Raji (cell line): ENCODE measurements around the gene CCDC69.

Experiments
- POLR2A ChIP-seq: IDR thresholded peaks from 2 replicates; pipeline ENCODE4 v1.6.1; 2011; ENCODE audit warnings: low read depth, low read length, control low read depth; ENCODE audit not compliant: insufficient read depth

Gene CCDC69

DNA sequence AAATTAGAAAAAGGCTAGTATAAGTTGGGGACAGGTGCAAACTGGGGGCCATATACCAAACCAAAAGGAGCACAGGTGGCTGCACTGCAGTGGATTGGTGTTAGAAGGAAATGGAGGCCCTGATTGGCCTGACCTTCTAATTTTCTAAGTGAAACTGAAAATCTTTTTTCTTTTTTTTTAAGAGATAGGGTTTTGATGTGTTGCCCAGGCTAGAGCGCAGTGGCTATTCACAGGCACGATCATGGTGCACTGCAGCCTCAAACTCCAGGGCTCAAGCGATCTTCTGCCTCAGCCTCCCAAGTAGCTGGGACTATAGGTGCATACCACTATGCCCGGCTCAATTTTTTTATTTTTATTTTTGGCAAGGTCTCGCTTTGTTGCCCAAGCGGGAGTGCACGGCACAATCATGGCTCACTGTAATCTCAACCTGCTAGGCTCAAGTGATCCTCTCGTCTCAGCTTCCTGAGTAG, 9.8 kb upstream of the CCDC69 start:
- no peak for TF ChIP-seq POLR2A

DNA sequence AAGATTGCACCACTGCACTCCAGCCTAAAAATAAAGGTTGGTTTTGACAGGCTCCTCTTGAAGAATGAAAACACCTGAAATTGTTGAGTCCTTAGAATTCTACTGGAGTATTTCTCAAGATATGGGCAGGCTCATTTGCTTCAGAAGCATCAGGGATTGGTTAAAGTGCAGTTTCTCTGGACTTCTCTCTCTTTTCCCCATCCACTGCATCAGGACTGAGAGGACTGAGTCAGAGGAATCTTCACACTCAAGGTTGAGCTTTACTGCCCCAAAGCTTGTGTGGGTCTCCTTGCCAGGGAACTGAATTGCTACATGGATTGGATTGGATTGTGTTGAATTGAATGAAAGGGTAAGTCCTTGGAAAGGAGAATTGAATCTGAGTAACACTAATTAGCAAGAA, 7.5 kb upstream of the CCDC69 start:
- TF ChIP-seq POLR2A: no peak

DNA sequence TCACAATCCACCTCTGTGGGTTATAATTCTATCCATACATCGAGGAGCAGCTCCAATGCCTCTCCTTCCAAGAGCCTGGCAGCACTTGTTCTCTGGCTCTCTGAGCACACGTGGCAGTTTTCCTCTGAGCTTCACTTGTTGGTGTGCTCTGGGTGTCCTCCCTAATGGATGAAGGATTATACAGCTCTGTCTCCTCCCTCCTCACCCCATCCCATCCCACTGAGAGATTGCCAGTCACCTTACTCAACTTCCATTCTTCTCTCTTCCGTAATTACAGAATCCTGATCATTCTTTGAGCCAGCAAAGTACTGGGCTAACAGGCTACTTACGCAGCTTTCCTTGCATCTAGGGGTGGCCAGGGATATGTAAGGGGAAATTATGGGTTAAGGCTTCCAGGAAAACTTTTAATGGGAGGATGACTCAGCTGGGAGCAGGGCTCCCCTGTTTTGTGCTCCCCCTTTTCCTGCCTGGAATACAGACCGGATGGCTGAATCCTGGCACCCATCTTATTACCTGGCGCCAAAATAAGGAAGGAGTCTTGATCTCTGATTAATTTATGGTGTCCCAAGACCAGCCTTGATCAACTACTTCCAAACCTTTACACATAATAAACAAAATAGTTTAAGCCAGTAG, 6.3 kb upstream of the CCDC69 start:
- TF ChIP-seq POLR2A: no peak

DNA sequence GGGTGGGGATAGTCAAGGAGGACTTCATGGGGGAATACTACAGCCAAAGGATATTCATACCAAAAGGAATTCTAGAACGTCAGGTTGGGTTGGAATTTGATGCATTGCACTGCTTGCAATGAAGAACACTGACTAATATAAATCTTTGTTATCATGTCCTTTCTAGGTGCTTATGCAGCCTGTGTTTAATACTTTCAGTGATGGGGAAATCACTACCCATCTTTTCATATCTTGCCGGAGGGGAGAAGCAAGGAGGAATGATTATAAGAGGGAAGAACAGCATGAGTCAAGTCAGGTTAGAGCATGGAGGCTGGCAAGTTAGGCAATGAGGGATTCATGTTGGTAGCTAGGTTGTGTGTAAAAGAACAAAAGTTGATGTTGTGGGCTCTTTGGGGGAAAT, 5.1 kb upstream of the CCDC69 start:
- no peak for TF ChIP-seq POLR2A

DNA sequence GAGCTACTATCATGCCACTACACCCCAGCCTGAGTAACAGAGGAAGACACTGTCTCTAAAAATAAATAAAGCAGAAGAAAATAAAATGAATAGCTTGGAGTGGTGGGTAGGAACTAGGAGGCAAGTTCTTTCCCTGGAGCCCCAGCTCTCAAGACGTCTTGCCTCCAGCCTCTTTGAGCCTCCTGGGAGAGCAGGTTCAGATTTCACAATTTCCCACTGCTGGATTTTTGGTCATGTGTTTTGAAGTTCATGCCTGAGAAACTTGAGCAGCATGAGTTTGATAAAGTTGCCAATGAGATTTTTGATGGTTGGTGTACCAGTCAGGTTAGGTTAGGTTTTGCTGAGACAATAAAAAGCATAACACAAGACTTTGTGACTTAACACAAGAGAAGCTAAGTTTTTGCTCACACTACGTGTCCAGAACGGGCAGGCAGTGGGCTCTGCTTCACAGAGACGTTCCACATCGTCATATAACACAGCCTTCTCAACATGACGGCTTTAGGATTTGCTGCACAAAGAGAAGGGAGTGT, 4.1 kb upstream of the CCDC69 start:
- TF ChIP-seq POLR2A: no peak

DNA sequence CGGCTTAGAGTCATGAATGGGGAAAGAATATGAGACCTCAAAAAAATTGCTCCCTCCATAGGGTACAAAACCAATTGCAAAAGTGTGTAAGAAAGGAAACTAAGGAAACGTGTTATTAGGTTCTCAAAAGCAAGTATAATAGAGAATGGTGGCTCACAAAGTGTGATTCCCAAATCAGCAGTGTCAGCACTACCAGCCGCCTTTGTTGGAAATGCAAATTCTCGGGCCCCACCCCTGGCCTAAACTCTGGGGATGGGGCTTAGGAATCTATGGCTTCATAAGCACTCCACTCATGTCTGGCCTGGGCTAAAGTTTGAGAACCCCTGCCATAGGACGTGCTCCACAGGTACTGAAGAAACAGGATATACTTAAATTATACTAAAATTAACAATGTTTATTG, 1.6 kb upstream of the CCDC69 start:
- TF ChIP-seq POLR2A: no peak

DNA sequence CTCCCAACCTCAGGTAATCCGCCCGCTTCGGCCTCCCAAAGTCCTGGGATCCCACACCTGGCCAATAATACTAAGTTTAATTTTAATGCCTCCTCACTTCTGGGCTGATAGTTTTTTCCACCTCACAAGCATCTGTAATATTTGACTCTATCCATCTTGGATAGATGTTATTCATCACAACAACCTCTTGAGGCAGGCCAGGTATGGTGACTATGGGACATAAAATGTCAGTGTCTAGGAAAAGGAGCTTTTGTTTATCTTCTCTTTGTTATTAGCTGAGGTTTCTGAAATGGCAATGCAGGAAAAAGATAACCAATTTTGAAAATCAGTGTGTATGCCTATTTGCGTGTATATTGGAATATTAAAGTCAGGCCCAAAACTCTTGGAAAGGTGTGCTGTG, 1.2 kb upstream of the CCDC69 start:
- TF ChIP-seq POLR2A: no peak

DNA sequence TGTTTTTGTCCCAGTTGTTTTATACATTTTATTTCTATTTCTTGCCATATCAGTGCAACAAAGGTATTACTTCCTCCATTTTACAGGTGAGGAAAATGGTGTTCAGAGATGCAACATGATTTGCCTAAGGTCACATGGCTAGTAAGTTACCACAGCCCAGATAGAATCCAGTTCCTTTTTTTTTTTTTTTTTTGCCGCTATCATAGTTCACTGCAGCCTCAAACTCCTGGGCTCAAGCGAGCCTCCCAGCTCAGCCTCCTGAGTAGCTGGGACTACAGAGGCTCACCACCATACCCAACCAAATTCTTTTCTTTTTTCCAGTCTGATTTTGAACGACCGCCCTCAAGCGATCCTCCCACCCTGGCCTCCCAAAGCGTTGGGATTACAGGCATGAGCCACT, 480 bp upstream of the CCDC69 start:
- TF ChIP-seq POLR2A: no peak

DNA sequence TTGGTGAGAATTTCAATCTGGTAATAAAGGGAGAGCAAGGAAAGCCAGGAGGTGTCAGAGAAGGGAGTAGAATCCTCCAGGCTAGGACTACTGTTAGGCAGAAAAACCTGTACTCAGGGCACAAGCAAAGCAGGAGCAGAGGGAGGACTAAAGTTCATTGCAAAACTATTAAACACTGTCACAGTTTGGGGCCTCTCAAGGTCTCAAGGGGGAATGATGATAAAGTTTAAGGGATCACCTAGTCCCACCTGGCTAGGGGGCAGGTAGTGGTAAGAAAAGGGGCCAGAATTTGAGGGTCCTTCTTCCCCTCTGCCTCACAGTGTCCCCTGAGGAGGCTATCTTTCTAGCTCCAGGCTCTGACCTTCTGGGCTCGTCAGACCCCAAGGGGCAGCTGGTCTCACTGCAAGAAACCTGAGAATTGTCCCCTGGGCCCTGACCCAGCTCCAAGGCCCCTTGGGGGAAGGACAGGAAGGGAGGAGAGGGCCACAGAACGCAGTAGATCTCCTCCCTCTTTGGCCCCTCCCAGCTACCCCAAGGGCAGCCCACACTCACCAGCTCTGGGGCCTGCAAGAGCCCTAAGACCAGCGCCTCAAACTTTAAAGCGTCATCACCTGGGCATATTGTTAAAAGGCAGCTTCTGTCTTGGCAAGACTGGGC, 974 bp downstream of the CCDC69 start:
- peak; percentile 65 for TF ChIP-seq POLR2A

DNA sequence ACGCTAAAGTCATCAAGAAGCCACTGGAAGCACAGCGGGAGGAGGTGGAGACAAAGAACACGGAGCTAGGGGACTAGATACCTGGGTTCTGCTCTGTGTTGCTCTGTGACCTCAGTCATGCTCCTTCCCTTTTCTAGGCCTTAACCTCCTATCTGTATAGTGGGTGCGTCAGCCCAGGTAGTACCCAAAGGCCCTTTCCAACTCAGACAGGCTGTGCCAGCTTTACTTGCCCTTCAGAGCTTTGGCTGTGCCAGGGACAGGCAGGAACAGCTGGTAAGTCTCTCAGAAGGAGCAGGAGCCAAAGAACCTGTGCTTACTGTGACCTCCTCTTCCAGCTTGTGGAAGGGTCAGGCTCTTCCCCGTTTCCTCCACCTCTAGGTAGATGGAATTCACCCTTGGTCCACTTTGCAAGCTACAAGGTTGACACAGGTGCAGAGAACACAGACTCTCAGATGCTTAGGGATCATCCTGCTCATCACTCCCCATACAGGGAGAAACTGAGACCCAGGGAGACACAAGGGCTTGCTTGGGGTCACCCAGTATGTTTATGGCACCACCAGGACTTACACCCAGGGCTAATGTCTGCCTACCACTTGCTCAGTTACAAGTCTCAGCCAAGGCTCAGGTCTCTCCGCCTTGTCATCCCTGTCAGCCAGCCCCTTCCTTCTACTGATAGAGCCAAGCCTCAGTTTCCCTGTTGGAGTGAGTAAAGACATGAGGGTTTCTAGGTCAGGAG, 1.7 kb downstream of the CCDC69 start:
- no peak for TF ChIP-seq POLR2A

DNA sequence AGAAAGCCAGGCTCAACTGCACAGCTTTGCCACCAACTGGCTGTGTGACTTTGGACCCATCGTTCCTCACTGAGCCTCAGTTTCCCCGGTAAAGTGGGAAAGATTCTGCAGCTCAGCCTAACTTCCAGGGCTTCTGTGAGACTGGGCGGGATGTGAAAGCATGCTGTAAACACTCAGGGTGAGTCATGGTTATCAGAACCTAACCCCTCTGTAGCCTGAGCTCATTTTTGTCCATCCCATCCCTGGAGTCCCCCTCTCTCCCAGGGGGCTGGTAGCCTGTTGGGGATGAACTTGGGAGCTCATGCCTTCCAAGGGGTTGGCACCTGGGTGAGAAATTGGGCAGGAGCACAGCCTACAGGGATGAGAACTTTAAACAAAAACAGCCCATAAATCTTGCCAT, 2.3 kb downstream of the CCDC69 start:
- no peak for TF ChIP-seq POLR2A

DNA sequence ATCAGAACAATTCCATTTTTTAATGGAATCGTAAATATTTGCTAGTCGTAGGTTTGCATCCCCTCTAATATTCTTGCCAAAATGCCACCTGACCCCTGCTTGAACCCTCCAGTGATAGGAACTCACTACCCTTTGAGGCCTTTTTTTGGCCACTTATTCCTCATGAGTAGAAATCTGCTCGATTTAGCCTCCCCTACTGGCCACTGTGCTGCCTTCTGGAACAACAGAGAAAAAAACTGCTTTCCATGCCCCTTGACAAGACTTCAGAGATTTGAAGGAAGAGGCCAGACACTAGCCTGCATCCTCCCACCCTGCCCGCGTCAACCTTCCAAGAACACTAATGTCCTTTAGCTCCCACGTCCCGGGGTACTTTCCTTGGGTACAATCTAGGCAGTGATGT, 4.1 kb downstream of the CCDC69 start:
- no peak for TF ChIP-seq POLR2A

DNA sequence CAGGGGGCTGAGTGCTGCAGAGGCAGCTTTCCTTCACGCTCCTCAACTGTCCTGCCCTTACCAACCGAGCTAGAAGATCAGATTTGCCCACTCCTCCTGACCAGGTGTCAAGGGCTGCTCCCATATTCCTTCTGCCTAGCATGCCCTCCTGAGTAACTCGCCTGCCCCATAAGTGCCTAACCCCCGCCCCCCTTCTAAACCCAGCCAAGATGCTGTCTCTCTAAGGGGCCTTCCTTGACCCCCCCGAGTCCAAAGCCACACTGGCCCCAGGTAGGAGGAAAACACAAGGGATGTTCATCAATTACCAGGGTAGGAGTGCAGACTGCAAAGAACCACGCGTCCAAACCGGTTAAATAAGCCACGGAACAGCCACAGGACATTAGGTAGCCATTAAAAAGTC, 4.8 kb downstream of the CCDC69 start:
- TF ChIP-seq POLR2A: no peak

DNA sequence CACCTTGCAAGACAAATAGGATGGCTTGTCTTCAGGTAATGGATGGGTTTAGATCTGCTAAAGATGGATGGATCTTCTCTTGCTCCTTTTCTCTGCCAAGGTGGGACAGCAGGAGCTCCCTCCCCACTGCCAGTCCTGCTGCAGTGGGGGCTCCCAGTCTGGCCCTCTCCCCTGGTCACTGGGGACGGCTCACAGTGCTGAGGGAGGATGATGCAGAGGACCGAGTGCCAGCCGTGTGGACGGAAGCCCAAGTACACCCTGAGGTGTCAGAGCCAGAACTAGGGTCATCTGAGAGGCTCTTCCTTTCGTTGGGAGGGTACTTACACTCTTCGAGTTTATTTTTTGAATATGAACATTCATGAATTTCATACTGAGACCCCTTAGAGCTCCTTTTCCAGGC, 5.7 kb downstream of the CCDC69 start:
- TF ChIP-seq POLR2A: no peak

DNA sequence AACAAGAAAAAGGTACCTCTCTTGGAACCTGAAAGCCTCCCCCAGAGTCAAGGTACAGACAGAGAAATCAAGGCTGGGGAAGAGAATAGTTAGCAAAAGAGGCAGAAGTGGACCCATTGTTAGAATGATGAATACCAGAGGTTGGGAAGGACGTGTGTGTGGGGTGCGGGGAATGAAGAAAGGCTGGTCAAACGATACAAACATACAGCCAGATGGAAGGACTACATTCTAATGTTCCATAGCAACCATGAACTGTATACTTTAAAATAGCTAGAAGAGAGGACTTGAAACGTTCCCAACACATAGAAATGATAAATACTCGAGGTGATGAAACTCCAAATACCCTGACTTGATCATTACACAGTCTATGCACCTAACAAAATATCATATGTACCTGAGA, 7.1 kb downstream of the CCDC69 start:
- TF ChIP-seq POLR2A: no peak

DNA sequence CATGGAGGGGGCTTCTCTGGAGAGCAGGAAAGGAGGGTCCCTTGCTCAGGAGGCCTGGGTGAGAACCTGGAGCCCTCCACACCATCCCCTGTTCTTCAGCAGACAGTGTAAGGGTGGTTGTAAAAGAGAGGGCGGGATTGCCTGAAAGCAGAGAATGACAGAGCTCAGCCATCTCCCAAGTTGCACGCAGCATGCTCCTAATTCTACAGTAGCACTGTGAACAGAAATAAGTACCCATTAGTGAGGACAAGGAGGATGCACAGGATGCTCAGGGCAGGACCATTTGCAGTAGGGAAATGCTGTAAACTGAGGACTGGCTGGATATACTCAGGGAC, 8.4 kb downstream of the CCDC69 start:
- no peak for TF ChIP-seq POLR2A
